K562 (cell line): Measurements from ENCODE around the gene UCHL5. TPM values are rescaled to one million over a fixed set of nuclear protein-coding genes. Genes with fewer than 3 reads are reported as not detected.
A peak's percentile ranks its signal among the peaks of the same experiment; 100 is the strongest.

Source experiments
- ASH1L ChIP-seq: fragments of 450-650 bp; IDR thresholded peaks from 2 replicates; pipeline ENCODE4 v1.6.1; 2018; ENCODE audit warnings: borderline replicate concordance, mild to moderate bottlenecking, low read depth; ENCODE audit not compliant: partially characterized antibody
- CAMTA2 ChIP-seq: fragments of 250-450 bp; sonication (Bioruptor Pico); conservative IDR thresholded peaks from 2 replicates; pipeline ENCODE4 v1.5.1; 2022
- CTBP1 ChIP-seq: fragments of 450-650 bp; IDR thresholded peaks from 2 replicates; pipeline ENCODE4 v1.6.1; 2016; ENCODE audit warnings: borderline replicate concordance
- ELF2 ChIP-seq: fragments of 250-450 bp; sonication (Bioruptor Pico); IDR thresholded peaks from 2 replicates; pipeline ENCODE4 v1.5.0; 2021; ENCODE audit warnings: mild to moderate bottlenecking
- GATA2 ChIP-seq: sonication (generic); formaldehyde crosslinking; IDR thresholded peaks from 2 replicates; pipeline ENCODE4 v1.4.0; 2020; ENCODE audit warnings: mild to moderate bottlenecking, missing genetic modification reagents
- HMGN3 ChIP-seq: IDR thresholded peaks from 2 replicates; pipeline ENCODE4 v1.6.1; 2011; ENCODE audit warnings: borderline replicate concordance, low read depth, mild to moderate bottlenecking, mixed read lengths, low read length; ENCODE audit not compliant: insufficient read length; ENCODE audit errors: extremely low read depth
- LARP7 ChIP-seq: fragments of 450-650 bp; IDR thresholded peaks from 2 replicates; pipeline ENCODE4 v1.6.1; 2016
- MEIS2 ChIP-seq: fragments of 450-650 bp; IDR thresholded peaks from 2 replicates; pipeline ENCODE4 v1.6.1; 2014; ENCODE audit warnings: mild to moderate bottlenecking; ENCODE audit not compliant: partially characterized antibody
- MTF1 ChIP-seq: fragments of 250-450 bp; sonication (Bioruptor Pico); IDR thresholded peaks from 2 replicates; pipeline ENCODE4 v1.9.0; 2021; ENCODE audit warnings: moderate library complexity, mild to moderate bottlenecking, inconsistent platforms, borderline replicate concordance
- POLR2G ChIP-seq: fragments of 200-400 bp; formaldehyde crosslinking; IDR thresholded peaks from 2 replicates; pipeline ENCODE4 v1.6.1; 2017; ENCODE audit warnings: low read depth, mild to moderate bottlenecking, antibody characterized with exemption, low read length, moderate library complexity
- PRPF4 ChIP-seq: fragments of 200-400 bp; formaldehyde crosslinking; IDR thresholded peaks from one replicate; pipeline ENCODE4 v1.6.1; 2017; ENCODE audit warnings: low read length, low read depth, mild to moderate bottlenecking; ENCODE audit not compliant: insufficient read depth, poor library complexity, severe bottlenecking
- SREBF1 ChIP-seq: fragments of 150-350 bp; IDR thresholded peaks from 2 replicates; pipeline ENCODE4 v1.6.1; 2014; ENCODE audit warnings: antibody characterized with exemption, low read depth, low read length, borderline replicate concordance
- SREBF2 ChIP-seq: sonication (generic); formaldehyde crosslinking; IDR thresholded peaks from 2 replicates; pipeline ENCODE4 v1.4.0; 2020; ENCODE audit warnings: mild to moderate bottlenecking, missing genetic modification reagents
- ZNF445 ChIP-seq: fragments of 250-450 bp; sonication (Bioruptor Pico); IDR thresholded peaks from 2 replicates; pipeline ENCODE4 v1.4.0; 2020; ENCODE audit warnings: low read depth, mild to moderate bottlenecking, moderate library complexity
- polyA plus RNA-seq, 8 experiments: library from polyadenylated mRNA; depleted of rRNA in 4 of 8; stranded (reverse) in 5 of 8; unstranded in 3 of 8; fragments of >200 nt; fragmentation: Nextera tagmentation in 2 of 8; fragmentation: Illumina TruSeq in 1 of 8; extraction: Ambion mirVana in 2 of 8; extraction: Trizol in 1 of 8; gene quantifications; 2 replicates each; pipeline versions ENCODE4 v1.2.1 to v1.2.3, GENCODE V29; 2011 to 2014; ENCODE audit warnings: inconsistent platforms in 1 of 8, missing spikeins in 1 of 8
- total RNA-seq, 7 experiments: library from RNA; depleted of rRNA in 6 of 7; stranded (reverse); fragments of >200 nt in 6 of 7; fragmentation: Illumina TruSeq in 2 of 7; extraction: Trizol in 2 of 7; gene quantifications; 2 replicates each; pipeline versions ENCODE4 v1.2.1 to v1.2.3, GENCODE V29; 2011 to 2021; ENCODE audit warnings: low replicate concordance in 1 of 7
- TF ChIP-seq, protein P1 (sequence below): IDR thresholded peaks from 2 replicates; pipeline ENCODE4 v1.6.1; 2012; ENCODE audit warnings: low read depth, low read length, improper control_type of control experiment, borderline replicate concordance
- TF ChIP-seq, protein P2 (sequence below): fragments of 200-800 bp; sonication (Bioruptor generic); IDR thresholded peaks from 2 replicates; pipeline ENCODE4 v1.6.1; 2017; ENCODE audit warnings: missing genetic modification characterization, missing compliant biosample characterization
- TF ChIP-seq, protein P3 (sequence below): fragments of 450-650 bp; IDR thresholded peaks from 2 replicates; pipeline ENCODE4 v1.7.0; 2016; ENCODE audit warnings: borderline replicate concordance
- TF ChIP-seq, protein P4 (sequence below): sonication (generic); formaldehyde crosslinking; IDR thresholded peaks from 2 replicates; pipeline ENCODE4 v1.8.0; 2022; ENCODE audit warnings: missing genetic modification reagents, mild to moderate bottlenecking, borderline replicate concordance

UCHL5 gene
- total and polyA plus RNA-seq, 9 of the 15 experiments (the other 6 are each of a cell fraction or from before 2014, with no cell fraction given): 61.0 to 206 (median 122) TPM

DNA sequence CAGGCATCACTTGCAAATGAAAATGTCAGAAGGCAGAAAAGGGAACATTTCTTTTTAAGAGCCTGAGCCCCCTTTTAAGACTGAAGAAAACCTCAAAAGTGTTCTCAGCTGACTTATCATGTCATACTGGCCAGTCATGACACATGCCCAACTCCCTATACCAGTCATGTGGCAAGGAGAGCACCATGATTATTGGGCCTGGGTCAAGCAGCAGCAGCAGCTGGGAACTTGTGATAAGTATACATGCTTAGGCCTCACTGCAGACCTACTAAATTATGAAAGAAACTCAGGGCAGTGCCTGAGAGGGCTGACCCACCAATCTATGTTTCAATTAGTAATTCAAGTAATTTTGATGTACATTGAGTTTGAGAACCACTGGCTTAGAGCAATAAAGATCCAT lies 8.9 kb upstream of the UCHL5 start (continued):
- TF ChIP-seq, protein P1, sequence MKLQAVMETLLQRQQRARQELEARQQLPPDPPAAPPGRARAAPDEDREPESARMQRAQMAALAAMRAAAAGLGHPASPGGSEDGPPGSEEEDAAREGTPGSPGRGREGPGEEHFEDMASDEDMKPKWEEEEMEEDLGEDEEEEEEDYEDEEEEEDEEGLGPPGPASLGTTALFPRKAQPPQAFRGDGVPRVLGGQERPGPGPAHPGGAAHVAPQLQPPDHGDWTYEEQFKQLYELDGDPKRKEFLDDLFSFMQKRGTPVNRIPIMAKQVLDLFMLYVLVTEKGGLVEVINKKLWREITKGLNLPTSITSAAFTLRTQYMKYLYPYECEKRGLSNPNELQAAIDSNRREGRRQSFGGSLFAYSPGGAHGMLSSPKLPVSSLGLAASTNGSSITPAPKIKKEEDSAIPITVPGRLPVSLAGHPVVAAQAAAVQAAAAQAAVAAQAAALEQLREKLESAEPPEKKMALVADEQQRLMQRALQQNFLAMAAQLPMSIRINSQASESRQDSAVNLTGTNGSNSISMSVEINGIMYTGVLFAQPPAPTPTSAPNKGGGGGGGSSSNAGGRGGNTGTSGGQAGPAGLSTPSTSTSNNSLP: 0 out of 2 replicates have a peak, but pooled peaks have one; percentile 18
- TF ChIP-seq, protein P2, sequence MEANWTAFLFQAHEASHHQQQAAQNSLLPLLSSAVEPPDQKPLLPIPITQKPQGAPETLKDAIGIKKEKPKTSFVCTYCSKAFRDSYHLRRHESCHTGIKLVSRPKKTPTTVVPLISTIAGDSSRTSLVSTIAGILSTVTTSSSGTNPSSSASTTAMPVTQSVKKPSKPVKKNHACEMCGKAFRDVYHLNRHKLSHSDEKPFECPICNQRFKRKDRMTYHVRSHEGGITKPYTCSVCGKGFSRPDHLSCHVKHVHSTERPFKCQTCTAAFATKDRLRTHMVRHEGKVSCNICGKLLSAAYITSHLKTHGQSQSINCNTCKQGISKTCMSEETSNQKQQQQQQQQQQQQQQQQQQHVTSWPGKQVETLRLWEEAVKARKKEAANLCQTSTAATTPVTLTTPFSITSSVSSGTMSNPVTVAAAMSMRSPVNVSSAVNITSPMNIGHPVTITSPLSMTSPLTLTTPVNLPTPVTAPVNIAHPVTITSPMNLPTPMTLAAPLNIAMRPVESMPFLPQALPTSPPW: no peak
- TF ChIP-seq MEIS2: peak; percentile 47
- TF ChIP-seq SREBF2 (CRISPR knock-in tag): no peak
- no peak for TF ChIP-seq ELF2 (CRISPR knock-in tag)
- TF ChIP-seq MTF1 (CRISPR knock-in tag): no peak
- no peak for TF ChIP-seq LARP7
- TF ChIP-seq, protein P3, sequence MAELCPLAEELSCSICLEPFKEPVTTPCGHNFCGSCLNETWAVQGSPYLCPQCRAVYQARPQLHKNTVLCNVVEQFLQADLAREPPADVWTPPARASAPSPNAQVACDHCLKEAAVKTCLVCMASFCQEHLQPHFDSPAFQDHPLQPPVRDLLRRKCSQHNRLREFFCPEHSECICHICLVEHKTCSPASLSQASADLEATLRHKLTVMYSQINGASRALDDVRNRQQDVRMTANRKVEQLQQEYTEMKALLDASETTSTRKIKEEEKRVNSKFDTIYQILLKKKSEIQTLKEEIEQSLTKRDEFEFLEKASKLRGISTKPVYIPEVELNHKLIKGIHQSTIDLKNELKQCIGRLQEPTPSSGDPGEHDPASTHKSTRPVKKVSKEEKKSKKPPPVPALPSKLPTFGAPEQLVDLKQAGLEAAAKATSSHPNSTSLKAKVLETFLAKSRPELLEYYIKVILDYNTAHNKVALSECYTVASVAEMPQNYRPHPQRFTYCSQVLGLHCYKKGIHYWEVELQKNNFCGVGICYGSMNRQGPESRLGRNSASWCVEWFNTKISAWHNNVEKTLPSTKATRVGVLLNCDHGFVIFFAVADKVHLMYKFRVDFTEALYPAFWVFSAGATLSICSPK: no peak
- no peak for TF ChIP-seq CTBP1
- no peak for TF ChIP-seq PRPF4
- no peak for TF ChIP-seq POLR2G
- no peak for TF ChIP-seq CAMTA2 (CRISPR knock-in tag)
- no peak for TF ChIP-seq ASH1L
- TF ChIP-seq ZNF445 (CRISPR knock-in tag): no peak
- no peak for TF ChIP-seq GATA2 (CRISPR knock-in tag)
- no peak for TF ChIP-seq SREBF1
- no peak for TF ChIP-seq HMGN3
- TF ChIP-seq, protein P4, sequence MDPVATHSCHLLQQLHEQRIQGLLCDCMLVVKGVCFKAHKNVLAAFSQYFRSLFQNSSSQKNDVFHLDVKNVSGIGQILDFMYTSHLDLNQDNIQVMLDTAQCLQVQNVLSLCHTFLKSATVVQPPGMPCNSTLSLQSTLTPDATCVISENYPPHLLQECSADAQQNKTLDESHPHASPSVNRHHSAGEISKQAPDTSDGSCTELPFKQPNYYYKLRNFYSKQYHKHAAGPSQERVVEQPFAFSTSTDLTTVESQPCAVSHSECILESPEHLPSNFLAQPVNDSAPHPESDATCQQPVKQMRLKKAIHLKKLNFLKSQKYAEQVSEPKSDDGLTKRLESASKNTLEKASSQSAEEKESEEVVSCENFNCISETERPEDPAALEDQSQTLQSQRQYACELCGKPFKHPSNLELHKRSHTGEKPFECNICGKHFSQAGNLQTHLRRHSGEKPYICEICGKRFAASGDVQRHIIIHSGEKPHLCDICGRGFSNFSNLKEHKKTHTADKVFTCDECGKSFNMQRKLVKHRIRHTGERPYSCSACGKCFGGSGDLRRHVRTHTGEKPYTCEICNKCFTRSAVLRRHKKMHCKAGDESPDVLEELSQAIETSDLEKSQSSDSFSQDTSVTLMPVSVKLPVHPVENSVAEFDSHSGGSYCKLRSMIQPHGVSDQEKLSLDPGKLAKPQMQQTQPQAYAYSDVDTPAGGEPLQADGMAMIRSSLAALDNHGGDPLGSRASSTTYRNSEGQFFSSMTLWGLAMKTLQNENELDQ (CRISPR knock-in tag): no peak
